K562 (cell line): ENCODE data around the gene SRP72. TPM values are rescaled to one million over a fixed set of nuclear protein-coding genes. Genes with fewer than 3 reads are reported as not detected.

Experiments used
- CHCHD3 ChIP-seq: fragments of 250-450 bp; sonication (Bioruptor Pico); IDR thresholded peaks from 2 replicates; pipeline ENCODE4 v2.1.2; 2022; ENCODE audit warnings: mild to moderate bottlenecking
- ETV5 ChIP-seq: sonication (generic); formaldehyde crosslinking; IDR thresholded peaks from 2 replicates; pipeline ENCODE4 v1.4.0; 2020; ENCODE audit warnings: low read depth, mild to moderate bottlenecking, missing genetic modification reagents
- HNRNPL ChIP-seq: fragments of 200-400 bp; formaldehyde crosslinking; IDR thresholded peaks from 2 replicates; pipeline ENCODE4 v1.6.1; 2017; ENCODE audit warnings: low read depth, mild to moderate bottlenecking, low read length
- ID3 ChIP-seq, 2 experiments: fragments of 250-450 bp in 1 of 2; fragments of 450-650 bp in 1 of 2; sonication (Bioruptor Pico) in 1 of 2; IDR thresholded peaks; 2 replicates each; pipeline versions ENCODE4 v1.6.1 to v1.8.0; 2016 to 2021; ENCODE audit warnings: mild to moderate bottlenecking in 2 of 2, moderate library complexity in 2 of 2, missing compliant biosample characterization in 1 of 2, missing genetic modification characterization in 1 of 2
- L3MBTL2 ChIP-seq: fragments of 450-650 bp; IDR thresholded peaks from 2 replicates; pipeline ENCODE4 v1.6.1; 2016; ENCODE audit warnings: mild to moderate bottlenecking, moderate library complexity
- SMAD3 ChIP-seq: fragments of 450-650 bp; formaldehyde crosslinking; conservative IDR thresholded peaks from 2 replicates; pipeline ENCODE4 v1.4.0; 2020; ENCODE audit warnings: mild to moderate bottlenecking
- SRF ChIP-seq, 2 experiments: fragments of 250-450, 450-650 bp in 1 of 2; sonication (Bioruptor Pico) in 1 of 2; sonication (generic) in 1 of 2; formaldehyde crosslinking; IDR thresholded peaks; 2 replicates each; pipeline versions ENCODE4 v1.5.0 to v1.5.1; 2020 to 2022; ENCODE audit warnings: mild to moderate bottlenecking in 1 of 2, missing genetic modification reagents in 1 of 2
- THAP7 ChIP-seq: fragments of 250-450 bp; sonication (Bioruptor Pico); IDR thresholded peaks from 2 replicates; pipeline ENCODE4 v1.5.0; 2021
- ZKSCAN1 ChIP-seq: fragments of 150-350 bp; IDR thresholded peaks from 2 replicates; pipeline ENCODE4 v1.6.1; 2016; ENCODE audit warnings: low read depth, low read length
- polyA plus RNA-seq, 8 experiments: library from polyadenylated mRNA; depleted of rRNA in 4 of 8; stranded (reverse) in 5 of 8; unstranded in 3 of 8; fragments of >200 nt; fragmentation: Nextera tagmentation in 2 of 8; fragmentation: Illumina TruSeq in 1 of 8; extraction: Ambion mirVana in 2 of 8; extraction: Trizol in 1 of 8; gene quantifications; 2 replicates each; pipeline versions ENCODE4 v1.2.1 to v1.2.3, GENCODE V29; 2011 to 2014; ENCODE audit warnings: inconsistent platforms in 1 of 8, missing spikeins in 1 of 8
- total RNA-seq, 7 experiments: library from RNA; depleted of rRNA in 6 of 7; stranded (reverse); fragments of >200 nt in 6 of 7; fragmentation: Illumina TruSeq in 2 of 7; extraction: Trizol in 2 of 7; gene quantifications; 2 replicates each; pipeline versions ENCODE4 v1.2.1 to v1.2.3, GENCODE V29; 2011 to 2021; ENCODE audit warnings: low replicate concordance in 1 of 7
- TF ChIP-seq, protein P1 (sequence below), 2 experiments: IDR thresholded peaks in 1 of 2; conservative IDR thresholded peaks in 1 of 2; 2 replicates each; pipeline ENCODE4 v1.6.1; 2016; ENCODE audit warnings: low read depth in 2 of 2, mild to moderate bottlenecking in 1 of 2, missing compliant biosample characterization in 1 of 2, missing genetic modification characterization in 1 of 2, moderate library complexity in 1 of 2
- TF ChIP-seq, protein P2 (sequence below), 2 experiments: fragments of 450-650 bp; IDR thresholded peaks; 2 replicates each; pipeline ENCODE4 v1.6.1; 2018; ENCODE audit warnings: mild to moderate bottlenecking in 2 of 2, low read depth in 1 of 2; ENCODE audit not compliant: partially characterized antibody in 2 of 2
- TF ChIP-seq, protein P3 (sequence below): fragments of 250-450 bp; sonication (Bioruptor Pico); IDR thresholded peaks from 2 replicates; pipeline ENCODE4 v1.9.0; 2021; ENCODE audit warnings: mild to moderate bottlenecking, inconsistent platforms
- TF ChIP-seq, protein P4 (sequence below), 2 experiments: fragments of 450-650 bp in 1 of 2; sonication (generic) in 1 of 2; formaldehyde crosslinking; conservative IDR thresholded peaks; 2 replicates each; pipeline versions ENCODE4 v1.4.0 to v1.8.1; 2020 to 2022; ENCODE audit warnings: mild to moderate bottlenecking in 1 of 2, missing genetic modification reagents in 1 of 2

The SRP72 gene
- total and polyA plus RNA-seq, 9 of the 15 experiments (the other 6 are each of a cell fraction or from before 2014, with no cell fraction given), result 124 to 341 (median 202) TPM

- TF ChIP-seq, protein P1, sequence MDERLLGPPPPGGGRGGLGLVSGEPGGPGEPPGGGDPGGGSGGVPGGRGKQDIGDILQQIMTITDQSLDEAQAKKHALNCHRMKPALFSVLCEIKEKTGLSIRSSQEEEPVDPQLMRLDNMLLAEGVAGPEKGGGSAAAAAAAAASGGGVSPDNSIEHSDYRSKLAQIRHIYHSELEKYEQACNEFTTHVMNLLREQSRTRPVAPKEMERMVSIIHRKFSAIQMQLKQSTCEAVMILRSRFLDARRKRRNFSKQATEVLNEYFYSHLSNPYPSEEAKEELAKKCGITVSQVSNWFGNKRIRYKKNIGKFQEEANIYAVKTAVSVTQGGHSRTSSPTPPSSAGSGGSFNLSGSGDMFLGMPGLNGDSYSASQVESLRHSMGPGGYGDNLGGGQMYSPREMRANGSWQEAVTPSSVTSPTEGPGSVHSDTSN (CRISPR knock-in tag; IDR thresholded peaks at IDR 0.05; ENCODE audit: low read depth), result no peak
- TF ChIP-seq, protein P1 (tag; conservative IDR thresholded peaks at IDR 0.05; ENCODE audit: low read depth), result no peak
- TF ChIP-seq CHCHD3 (CRISPR knock-in tag) (no peak), THAP7 (no peak), HNRNPL (no peak), SRF (CRISPR knock-in tag; IDR thresholded peaks at IDR 0.05) (no peak; a peak in 2 of 4 replicates), ID3 (CRISPR knock-in tag; IDR thresholded peaks at IDR 0.05) (no peak), ID3 (tag; IDR thresholded peaks at IDR 0.05) (no peak), ETV5 (CRISPR knock-in tag) (no peak), L3MBTL2 (peak; percentile 79), SMAD3 (CRISPR knock-in tag) (no peak), ZKSCAN1 (no peak)
- TF ChIP-seq, protein P2, sequence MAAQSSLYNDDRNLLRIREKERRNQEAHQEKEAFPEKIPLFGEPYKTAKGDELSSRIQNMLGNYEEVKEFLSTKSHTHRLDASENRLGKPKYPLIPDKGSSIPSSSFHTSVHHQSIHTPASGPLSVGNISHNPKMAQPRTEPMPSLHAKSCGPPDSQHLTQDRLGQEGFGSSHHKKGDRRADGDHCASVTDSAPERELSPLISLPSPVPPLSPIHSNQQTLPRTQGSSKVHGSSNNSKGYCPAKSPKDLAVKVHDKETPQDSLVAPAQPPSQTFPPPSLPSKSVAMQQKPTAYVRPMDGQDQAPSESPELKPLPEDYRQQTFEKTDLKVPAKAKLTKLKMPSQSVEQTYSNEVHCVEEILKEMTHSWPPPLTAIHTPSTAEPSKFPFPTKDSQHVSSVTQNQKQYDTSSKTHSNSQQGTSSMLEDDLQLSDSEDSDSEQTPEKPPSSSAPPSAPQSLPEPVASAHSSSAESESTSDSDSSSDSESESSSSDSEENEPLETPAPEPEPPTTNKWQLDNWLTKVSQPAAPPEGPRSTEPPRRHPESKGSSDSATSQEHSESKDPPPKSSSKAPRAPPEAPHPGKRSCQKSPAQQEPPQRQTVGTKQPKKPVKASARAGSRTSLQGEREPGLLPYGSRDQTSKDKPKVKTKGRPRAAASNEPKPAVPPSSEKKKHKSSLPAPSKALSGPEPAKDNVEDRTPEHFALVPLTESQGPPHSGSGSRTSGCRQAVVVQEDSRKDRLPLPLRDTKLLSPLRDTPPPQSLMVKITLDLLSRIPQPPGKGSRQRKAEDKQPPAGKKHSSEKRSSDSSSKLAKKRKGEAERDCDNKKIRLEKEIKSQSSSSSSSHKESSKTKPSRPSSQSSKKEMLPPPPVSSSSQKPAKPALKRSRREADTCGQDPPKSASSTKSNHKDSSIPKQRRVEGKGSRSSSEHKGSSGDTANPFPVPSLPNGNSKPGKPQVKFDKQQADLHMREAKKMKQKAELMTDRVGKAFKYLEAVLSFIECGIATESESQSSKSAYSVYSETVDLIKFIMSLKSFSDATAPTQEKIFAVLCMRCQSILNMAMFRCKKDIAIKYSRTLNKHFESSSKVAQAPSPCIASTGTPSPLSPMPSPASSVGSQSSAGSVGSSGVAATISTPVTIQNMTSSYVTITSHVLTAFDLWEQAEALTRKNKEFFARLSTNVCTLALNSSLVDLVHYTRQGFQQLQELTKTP (IDR thresholded peaks at IDR 0.05; ENCODE audit: low read depth in 1 of 2, partially characterized antibody in 2 of 2), result peak in 1 of 2 experiments; percentile 74
- TF ChIP-seq, protein P3, sequence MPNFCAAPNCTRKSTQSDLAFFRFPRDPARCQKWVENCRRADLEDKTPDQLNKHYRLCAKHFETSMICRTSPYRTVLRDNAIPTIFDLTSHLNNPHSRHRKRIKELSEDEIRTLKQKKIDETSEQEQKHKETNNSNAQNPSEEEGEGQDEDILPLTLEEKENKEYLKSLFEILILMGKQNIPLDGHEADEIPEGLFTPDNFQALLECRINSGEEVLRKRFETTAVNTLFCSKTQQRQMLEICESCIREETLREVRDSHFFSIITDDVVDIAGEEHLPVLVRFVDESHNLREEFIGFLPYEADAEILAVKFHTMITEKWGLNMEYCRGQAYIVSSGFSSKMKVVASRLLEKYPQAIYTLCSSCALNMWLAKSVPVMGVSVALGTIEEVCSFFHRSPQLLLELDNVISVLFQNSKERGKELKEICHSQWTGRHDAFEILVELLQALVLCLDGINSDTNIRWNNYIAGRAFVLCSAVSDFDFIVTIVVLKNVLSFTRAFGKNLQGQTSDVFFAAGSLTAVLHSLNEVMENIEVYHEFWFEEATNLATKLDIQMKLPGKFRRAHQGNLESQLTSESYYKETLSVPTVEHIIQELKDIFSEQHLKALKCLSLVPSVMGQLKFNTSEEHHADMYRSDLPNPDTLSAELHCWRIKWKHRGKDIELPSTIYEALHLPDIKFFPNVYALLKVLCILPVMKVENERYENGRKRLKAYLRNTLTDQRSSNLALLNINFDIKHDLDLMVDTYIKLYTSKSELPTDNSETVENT (CRISPR knock-in tag), result 0 out of 2 replicates have a peak, but pooled peaks have one; percentile 33
- TF ChIP-seq, protein P4, sequence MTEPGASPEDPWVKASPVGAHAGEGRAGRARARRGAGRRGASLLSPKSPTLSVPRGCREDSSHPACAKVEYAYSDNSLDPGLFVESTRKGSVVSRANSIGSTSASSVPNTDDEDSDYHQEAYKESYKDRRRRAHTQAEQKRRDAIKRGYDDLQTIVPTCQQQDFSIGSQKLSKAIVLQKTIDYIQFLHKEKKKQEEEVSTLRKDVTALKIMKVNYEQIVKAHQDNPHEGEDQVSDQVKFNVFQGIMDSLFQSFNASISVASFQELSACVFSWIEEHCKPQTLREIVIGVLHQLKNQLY (CRISPR knock-in tag; conservative IDR thresholded peaks at IDR 0.05), result no peak
Measured at GRCh38 chr4:56467284-56468096, at the start of gene SRP72 (continued).
